K562 (cell line): ENCODE results near the gene ARHGEF12. TPM values are rescaled to one million over a fixed set of nuclear protein-coding genes. Genes with fewer than 3 reads are reported as not detected.

Experiments used
- ARID3B ChIP-seq: fragments of 250-450 bp; sonication (Bioruptor Pico); IDR thresholded peaks from 2 replicates; pipeline ENCODE4 v1.4.0; 2020; ENCODE audit warnings: borderline replicate concordance
- BACH1 ChIP-seq: fragments of 200-800 bp; sonication (Bioruptor generic); IDR thresholded peaks from 2 replicates; pipeline ENCODE4 v1.6.1; 2016; ENCODE audit warnings: missing genetic modification characterization, missing compliant biosample characterization
- CBX5 ChIP-seq: IDR thresholded peaks from 2 replicates; pipeline ENCODE4 v1.6.1; 2014; ENCODE audit warnings: low read depth, borderline replicate concordance
- CHD4 ChIP-seq: fragments of 200-600 bp; sonication (generic); IDR thresholded peaks from 3 replicates; pipeline ENCODE4 v1.6.1; 2012; ENCODE audit warnings: low read depth, mild to moderate bottlenecking, mixed read lengths, low read length, inconsistent platforms; ENCODE audit not compliant: insufficient read depth, insufficient replicate concordance, poor library complexity, severe bottlenecking
- GTF2A2 ChIP-seq: IDR thresholded peaks from 2 replicates; pipeline ENCODE4 v1.6.1; 2016; ENCODE audit warnings: mild to moderate bottlenecking, missing genetic modification characterization, missing compliant biosample characterization
- HDGF ChIP-seq: fragments of 450-650 bp; IDR thresholded peaks from 2 replicates; pipeline ENCODE4 v1.6.1; 2016
- KDM5B ChIP-seq: fragments of 200-600 bp; sonication (generic); IDR thresholded peaks from 2 replicates; pipeline ENCODE4 v1.6.1; 2012; ENCODE audit warnings: low read depth, mild to moderate bottlenecking, moderate library complexity, low read length, control low read depth, inconsistent platforms; ENCODE audit not compliant: insufficient replicate concordance
- KHSRP ChIP-seq: fragments of 450-650 bp; IDR thresholded peaks from 2 replicates; pipeline ENCODE4 v1.6.1; 2017
- MCM3 ChIP-seq: fragments of 450-650 bp; IDR thresholded peaks from 2 replicates; pipeline ENCODE4 v1.6.1; 2016
- NBN ChIP-seq: fragments of 450-650 bp; IDR thresholded peaks from 2 replicates; pipeline ENCODE4 v1.6.1; 2016; ENCODE audit warnings: low read depth, mild to moderate bottlenecking
- NFRKB ChIP-seq: fragments of 450-650 bp; IDR thresholded peaks from 2 replicates; pipeline ENCODE4 v1.6.1; 2016; ENCODE audit warnings: low read depth
- PML ChIP-seq: IDR thresholded peaks from 2 replicates; pipeline ENCODE4 v1.6.1; 2012; ENCODE audit warnings: low read length, inconsistent platforms
- POLR2G ChIP-seq: fragments of 200-400 bp; formaldehyde crosslinking; IDR thresholded peaks from 2 replicates; pipeline ENCODE4 v1.6.1; 2017; ENCODE audit warnings: low read depth, mild to moderate bottlenecking, antibody characterized with exemption, low read length, moderate library complexity
- RBM34 ChIP-seq: fragments of 200-400 bp; formaldehyde crosslinking; IDR thresholded peaks from 2 replicates; pipeline ENCODE4 v1.6.1; 2018; ENCODE audit warnings: low read length, borderline replicate concordance; ENCODE audit not compliant: insufficient read depth
- RNF219 ChIP-seq: fragments of 250-450 bp; sonication (Bioruptor Pico); IDR thresholded peaks from 2 replicates; pipeline ENCODE4 v1.5.0; 2022; ENCODE audit warnings: mild to moderate bottlenecking
- SP2 ChIP-seq: IDR thresholded peaks from 2 replicates; pipeline ENCODE4 v1.6.1; 2011; ENCODE audit warnings: mild to moderate bottlenecking, low read depth, low read length, moderate library complexity; ENCODE audit not compliant: poor library complexity, severe bottlenecking; ENCODE audit errors: extremely low read depth
- TBP ChIP-seq: optimal IDR thresholded peaks from 2 replicates; pipeline ENCODE3; 2011; ENCODE audit warnings: low read depth, low read length, improper control_type of control experiment
- USF2 ChIP-seq: sonication (generic); formaldehyde crosslinking; IDR thresholded peaks from 2 replicates; pipeline ENCODE4 v1.5.0; 2020; ENCODE audit warnings: missing genetic modification reagents
- ZBTB1 ChIP-seq: sonication (generic); formaldehyde crosslinking; IDR thresholded peaks from 2 replicates; pipeline ENCODE4 v1.8.1; 2023; ENCODE audit warnings: missing genetic modification reagents, low read depth, mild to moderate bottlenecking, borderline replicate concordance
- ZFPM2 ChIP-seq: fragments of 250-450 bp; sonication (Bioruptor Pico); IDR thresholded peaks from 2 replicates; pipeline ENCODE4 v1.5.1; 2022; ENCODE audit warnings: mild to moderate bottlenecking
- ZNF449 ChIP-seq: fragments of 250-450 bp; sonication (Bioruptor Pico); IDR thresholded peaks from 2 replicates; pipeline ENCODE4 v1.8.0; 2022; ENCODE audit warnings: moderate library complexity, mild to moderate bottlenecking, inconsistent platforms
- ZNF75A ChIP-seq: fragments of 450-650 bp; formaldehyde crosslinking; IDR thresholded peaks from 2 replicates; pipeline ENCODE4 v1.4.0; 2020; ENCODE audit warnings: mild to moderate bottlenecking
- polyA plus RNA-seq, 8 experiments: library from polyadenylated mRNA; depleted of rRNA in 4 of 8; stranded (reverse) in 5 of 8; unstranded in 3 of 8; fragments of >200 nt; fragmentation: Nextera tagmentation in 2 of 8; fragmentation: Illumina TruSeq in 1 of 8; extraction: Ambion mirVana in 2 of 8; extraction: Trizol in 1 of 8; gene quantifications; 2 replicates each; pipeline versions ENCODE4 v1.2.1 to v1.2.3, GENCODE V29; 2011 to 2014; ENCODE audit warnings: inconsistent platforms in 1 of 8, missing spikeins in 1 of 8
- total RNA-seq, 7 experiments: library from RNA; depleted of rRNA in 6 of 7; stranded (reverse); fragments of >200 nt in 6 of 7; fragmentation: Illumina TruSeq in 2 of 7; extraction: Trizol in 2 of 7; gene quantifications; 2 replicates each; pipeline versions ENCODE4 v1.2.1 to v1.2.3, GENCODE V29; 2011 to 2021; ENCODE audit warnings: low replicate concordance in 1 of 7

The ARHGEF12 gene
- total and polyA plus RNA-seq, 9 of the 15 experiments (the other 6 are each of a cell fraction or from before 2014, with no cell fraction given), result 3.5 to 51.7 (median 29.5) TPM

GRCh38 chr11:120335908-120336640, at the start of gene ARHGEF12 (continued):
- TF ChIP-seq ZNF449 (0 out of 2 replicates have a peak, but pooled peaks have one; percentile 15), GTF2A2 (tag) (no peak), NBN (peak; percentile 87), BACH1 (tag) (no peak), ARID3B (CRISPR knock-in tag) (no peak), MCM3 (no peak), KDM5B (no peak), TBP (peak; percentile 75), POLR2G (peak; percentile 89), RBM34 (no peak), ZNF75A (CRISPR knock-in tag) (no peak), CBX5 (no peak), ZBTB1 (no peak), USF2 (CRISPR knock-in tag) (no peak; the same call in 1 of the 2 replicates), SP2 (no peak), CHD4 (no peak), NFRKB (0 out of 2 replicates have a peak, but pooled peaks have one; percentile 36), HDGF (no peak), ZFPM2 (CRISPR knock-in tag) (no peak), PML (no peak; the same call in 1 of the 2 replicates), KHSRP (no peak), RNF219 (no peak)
